ENCODE data around the gene MRPS21.
A peak's percentile ranks its signal among the peaks of the same experiment; 100 is the strongest.

The MRPS21 gene

GRCh38 chr1:150281758-150282557, 11.7 kb upstream of the MRPS21 start, which contains the start of gene CIART (continued):
- peak; percentile 45; the same call in 1 of the 2 replicates for TF ChIP-seq GFI1B (tag by site-specific recombination; IDR thresholded peaks at IDR 0.05)
- TF ChIP-seq ZNF792 (tag by site-specific recombination; IDR thresholded peaks at IDR 0.05): no peak
- peak; percentile 97 for TF ChIP-seq ZNF366 (tag by site-specific recombination; conservative IDR thresholded peaks at IDR 0.05)
- TF ChIP-seq ZNF23 (tag by site-specific recombination; IDR thresholded peaks at IDR 0.05; ENCODE audit: borderline replicate concordance): no peak
- TF ChIP-seq PRDM4 (tag by site-specific recombination; IDR thresholded peaks at IDR 0.05): no peak
- no peak for TF ChIP-seq ZBTB44 (tag by site-specific recombination; IDR thresholded peaks at IDR 0.05)
- TF ChIP-seq SP2 (tag by site-specific recombination; IDR thresholded peaks at IDR 0.05): peak; percentile 92
- TF ChIP-seq ZSCAN4 (tag by site-specific recombination; IDR thresholded peaks at IDR 0.05): no peak
- TF ChIP-seq KLF16 (tag by site-specific recombination; IDR thresholded peaks at IDR 0.05): peak; percentile 51; the same call in 1 of the 2 replicates
- peak; percentile 79 for TF ChIP-seq KLF1 (tag by site-specific recombination; IDR thresholded peaks at IDR 0.05)

GRCh38 chr1:150282558-150282958, 11.1 kb upstream of the MRPS21 start:
- no peaks in the 10 kb centered on the region for H3K4me1 ChIP-seq (ENCODE audit: control insufficient read depth, insufficient read depth, low read length)
- no peaks in the 10 kb centered on the region for H3K9me3 ChIP-seq (ENCODE audit: control insufficient read depth, insufficient read depth, low read depth, low read length)
- POLR2A ChIA-PET: interaction anchor here (0.6 to 1.0 kb wide), 2 partner anchors 25 to 93 kb away, joined by 3 read pairs; partner anchors contain the start of gene CA14
- no peak overlapping the region for H3K27ac ChIP-seq (ENCODE audit: extremely low read depth, low read depth, low read length)
- H3K4me3 ChIP-seq (ENCODE audit: low read depth, low read length): peak overlapping the region; percentile 2; the same call in 1 of the 2 replicates
- CTCF ChIA-PET: interaction anchor here (5.8 kb wide), 1 partner anchor 26 kb away, joined by 101 read pairs; the partner anchor contains the start of gene CA14
- TF ChIP-seq ZNF792 (tag by site-specific recombination; IDR thresholded peaks at IDR 0.05) (0 out of 2 replicates have a peak, but pooled peaks have one; percentile 20), ZBTB44 (tag by site-specific recombination; IDR thresholded peaks at IDR 0.05) (no peak), ZIC2 (tag by site-specific recombination; IDR thresholded peaks at IDR 0.05) (no peak), ZNF138 (tag by site-specific recombination; IDR thresholded peaks at IDR 0.05; ENCODE audit: borderline replicate concordance) (no peak), ZNF112 (tag by site-specific recombination; IDR thresholded peaks at IDR 0.05) (no peak), ZNF350 (tag by site-specific recombination; IDR thresholded peaks at IDR 0.05) (no peak), ZNF623 (tag by site-specific recombination; IDR thresholded peaks at IDR 0.05) (no peak), ZNF837 (tag by site-specific recombination; IDR thresholded peaks at IDR 0.05) (no peak), ZFHX2 (tag by site-specific recombination; conservative IDR thresholded peaks at IDR 0.05) (no peak), ZNF510 (tag by site-specific recombination; IDR thresholded peaks at IDR 0.05; ENCODE audit: insufficient replicate concordance) (no peak), ZFP69B (tag by site-specific recombination; IDR thresholded peaks at IDR 0.05) (no peak), PBX3 (CRISPR knock-in tag; IDR thresholded peaks at IDR 0.05) (no peak), KLF16 (tag by site-specific recombination; IDR thresholded peaks at IDR 0.05) (no peak), ZBTB6 (tag by site-specific recombination; IDR thresholded peaks at IDR 0.05) (peak; percentile 84), EGR2 (tag by site-specific recombination; IDR thresholded peaks at IDR 0.05; ENCODE audit: low read depth) (peak; percentile 28; the same call in 1 of the 2 replicates)
- peaks cover 0 to 3% of the 10 kb centered on the region in 2 experiments; a peak in 1 of 3 replicates for H3K36me3 ChIP-seq (ENCODE audit: control insufficient read depth in 2 of 2, insufficient read depth in 1 of 2, low read length in 2 of 2)
